Peyer's patch (tissue), 4 donors: ENCODE results near the gene NUDT9.

Experiments used
- POLR2A ChIP-seq, 2 donors: fragments of 450-650 bp; IDR thresholded peaks; one replicate each; pipeline ENCODE4 v1.5.1; 2017; ENCODE audit warnings: antibody characterized with exemption in 2 of 2, mild to moderate bottlenecking in 2 of 2, moderate library complexity in 2 of 2
- TF ChIP-seq, protein P1 (sequence below), 6 experiments: fragments of 450-650 bp in 4 of 6; fragments of 200-600 bp in 2 of 6; sonication (generic) in 1 of 6; IDR thresholded peaks; one replicate each; pipeline ENCODE4 v1.5.1; 2017 to 2019; ENCODE audit warnings: antibody characterized with exemption in 6 of 6, mild to moderate bottlenecking in 3 of 6, moderate library complexity in 1 of 6

DNA sequence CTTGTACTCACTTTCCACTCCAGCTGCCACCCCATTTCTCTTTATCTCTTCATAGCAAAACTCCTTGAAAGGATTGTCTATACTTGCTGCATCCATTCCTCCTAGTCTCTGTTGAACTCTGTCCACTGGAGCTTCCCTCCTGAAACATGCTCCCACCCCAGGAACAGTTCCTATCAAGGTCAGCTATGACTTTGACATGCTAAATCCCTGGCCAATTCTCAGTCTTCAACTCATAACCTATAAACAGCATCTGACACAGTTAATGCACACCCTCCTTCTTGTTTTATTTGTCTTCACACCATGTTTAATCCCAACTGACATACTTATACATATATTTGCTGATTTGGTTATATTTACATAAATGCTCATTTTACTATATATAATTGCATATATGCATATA lies 59.0 kb downstream of the NUDT9 start:
- TF ChIP-seq, protein P1, sequence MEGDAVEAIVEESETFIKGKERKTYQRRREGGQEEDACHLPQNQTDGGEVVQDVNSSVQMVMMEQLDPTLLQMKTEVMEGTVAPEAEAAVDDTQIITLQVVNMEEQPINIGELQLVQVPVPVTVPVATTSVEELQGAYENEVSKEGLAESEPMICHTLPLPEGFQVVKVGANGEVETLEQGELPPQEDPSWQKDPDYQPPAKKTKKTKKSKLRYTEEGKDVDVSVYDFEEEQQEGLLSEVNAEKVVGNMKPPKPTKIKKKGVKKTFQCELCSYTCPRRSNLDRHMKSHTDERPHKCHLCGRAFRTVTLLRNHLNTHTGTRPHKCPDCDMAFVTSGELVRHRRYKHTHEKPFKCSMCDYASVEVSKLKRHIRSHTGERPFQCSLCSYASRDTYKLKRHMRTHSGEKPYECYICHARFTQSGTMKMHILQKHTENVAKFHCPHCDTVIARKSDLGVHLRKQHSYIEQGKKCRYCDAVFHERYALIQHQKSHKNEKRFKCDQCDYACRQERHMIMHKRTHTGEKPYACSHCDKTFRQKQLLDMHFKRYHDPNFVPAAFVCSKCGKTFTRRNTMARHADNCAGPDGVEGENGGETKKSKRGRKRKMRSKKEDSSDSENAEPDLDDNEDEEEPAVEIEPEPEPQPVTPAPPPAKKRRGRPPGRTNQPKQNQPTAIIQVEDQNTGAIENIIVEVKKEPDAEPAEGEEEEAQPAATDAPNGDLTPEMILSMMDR (IDR thresholded peaks at IDR 0.05): no peak
- TF ChIP-seq POLR2A (IDR thresholded peaks at IDR 0.05): no peak
